ENCODE measurements around the gene CPNE8.

The CPNE8 gene

GRCh38 chr12:38691164-38691563 lies 214.2 kb downstream of the CPNE8 start:
- H3K4me1 ChIP-seq (ENCODE audit: control insufficient read depth, insufficient read depth, low read length, poor library complexity, severe bottlenecking) = no peaks in the 10 kb centered on the region
- H3K36me3 ChIP-seq (ENCODE audit: control insufficient read depth, insufficient read depth, low read length) = no peaks in the 10 kb centered on the region
- WGBS, 2 experiments (ENCODE audit: insufficient coverage in 2 of 2) = no CpG with 5 or more reads among the region's 2 CpGs
- no peaks in the 10 kb centered on the region for H3K9me3 ChIP-seq (ENCODE audit: control insufficient read depth, low read length)
- H3K27ac ChIP-seq (ENCODE audit: low read depth, low read length, severe bottlenecking) = no peak overlapping the region
- no peak overlapping the region for H3K4me3 ChIP-seq (ENCODE audit: extremely low read depth, insufficient read depth, low read length, poor library complexity, severe bottlenecking)

GRCh38 chr12:38690646-38691045 lies 214.7 kb downstream of the CPNE8 start:
- H3K36me3 ChIP-seq (ENCODE audit: control insufficient read depth, insufficient read depth, low read length) = no peaks in the 10 kb centered on the region
- no peaks in the 10 kb centered on the region for H3K9me3 ChIP-seq (ENCODE audit: control insufficient read depth, low read length)
- no peak overlapping the region for H3K4me3 ChIP-seq (ENCODE audit: extremely low read depth, insufficient read depth, low read length, poor library complexity, severe bottlenecking)
- H3K4me1 ChIP-seq (ENCODE audit: control insufficient read depth, insufficient read depth, low read length, poor library complexity, severe bottlenecking) = no peaks in the 10 kb centered on the region
- no peak overlapping the region for H3K27ac ChIP-seq (ENCODE audit: low read depth, low read length, severe bottlenecking)

GRCh38 chr12:38689704-38690103 lies 215.7 kb downstream of the CPNE8 start:
- no peaks in the 10 kb centered on the region for H3K36me3 ChIP-seq (ENCODE audit: control insufficient read depth, insufficient read depth, low read length)
- 92% methylated on average over 2 of the region's 5 CpGs; no CpG with 5 or more reads in 1 of the 2 experiments for WGBS, 2 experiments (ENCODE audit: insufficient coverage in 2 of 2)
- H3K9me3 ChIP-seq (ENCODE audit: control insufficient read depth, low read length) = no peaks in the 10 kb centered on the region
- H3K27ac ChIP-seq (ENCODE audit: low read depth, low read length, severe bottlenecking) = no peak overlapping the region
- no peak overlapping the region for H3K4me3 ChIP-seq (ENCODE audit: extremely low read depth, insufficient read depth, low read length, poor library complexity, severe bottlenecking)
- no peaks in the 10 kb centered on the region for H3K4me1 ChIP-seq (ENCODE audit: control insufficient read depth, insufficient read depth, low read length, poor library complexity, severe bottlenecking)

- no peak overlapping the region for H3K4me3 ChIP-seq (ENCODE audit: extremely low read depth, insufficient read depth, low read length, poor library complexity, severe bottlenecking)
- H3K36me3 ChIP-seq (ENCODE audit: control insufficient read depth, insufficient read depth, low read length) = no peaks in the 10 kb centered on the region
- no peak overlapping the region for H3K27ac ChIP-seq (ENCODE audit: low read depth, low read length, severe bottlenecking)
- H3K4me1 ChIP-seq (ENCODE audit: control insufficient read depth, insufficient read depth, low read length, poor library complexity, severe bottlenecking) = no peaks in the 10 kb centered on the region
- H3K9me3 ChIP-seq (ENCODE audit: control insufficient read depth, low read length) = no peaks in the 10 kb centered on the region
- no CpG with 5 or more reads among the region's 1 CpG for WGBS, 2 experiments (ENCODE audit: insufficient coverage in 2 of 2)
Measured at GRCh38 chr12:38689195-38689594, 216.2 kb downstream of the CPNE8 start.

- 86 to 92% methylated on average over 1 of the region's 2 CpGs for WGBS, 2 experiments (ENCODE audit: insufficient coverage in 2 of 2)
Measured at GRCh38 chr12:38682521-38682920, 222.9 kb downstream of the CPNE8 start.

GRCh38 chr12:38669530-38669929 lies 235.9 kb downstream of the CPNE8 start:
- H3K9me3 ChIP-seq (ENCODE audit: control insufficient read depth, low read length) = no peaks in the 10 kb centered on the region
- H3K27ac ChIP-seq (ENCODE audit: low read depth, low read length, severe bottlenecking) = peak overlapping the region; percentile 4
- H3K4me1 ChIP-seq (ENCODE audit: control insufficient read depth, insufficient read depth, low read length, poor library complexity, severe bottlenecking) = no peaks in the 10 kb centered on the region
- no peaks in the 10 kb centered on the region for H3K36me3 ChIP-seq (ENCODE audit: control insufficient read depth, insufficient read depth, low read length)
- WGBS, 2 experiments (ENCODE audit: insufficient coverage in 2 of 2) = 67% methylated on average over 1 of the region's 2 CpGs; no CpG with 5 or more reads in 1 of the 2 experiments
- no peak overlapping the region for H3K4me3 ChIP-seq (ENCODE audit: extremely low read depth, insufficient read depth, low read length, poor library complexity, severe bottlenecking)

More at GRCh38 chr12:38682521-38682920, 222.9 kb downstream of the CPNE8 start:
- Histone ChIP-seq H3K36me3 (ENCODE audit: control insufficient read depth, insufficient read depth, low read length) (no peaks in the 10 kb centered on the region), H3K4me1 (ENCODE audit: control insufficient read depth, insufficient read depth, low read length, poor library complexity, severe bottlenecking) (no peaks in the 10 kb centered on the region), H3K9me3 (ENCODE audit: control insufficient read depth, low read length) (no peaks in the 10 kb centered on the region), H3K27ac (ENCODE audit: low read depth, low read length, severe bottlenecking) (no peak overlapping the region), H3K4me3 (ENCODE audit: extremely low read depth, insufficient read depth, low read length, poor library complexity, severe bottlenecking) (no peak overlapping the region)

DNA sequence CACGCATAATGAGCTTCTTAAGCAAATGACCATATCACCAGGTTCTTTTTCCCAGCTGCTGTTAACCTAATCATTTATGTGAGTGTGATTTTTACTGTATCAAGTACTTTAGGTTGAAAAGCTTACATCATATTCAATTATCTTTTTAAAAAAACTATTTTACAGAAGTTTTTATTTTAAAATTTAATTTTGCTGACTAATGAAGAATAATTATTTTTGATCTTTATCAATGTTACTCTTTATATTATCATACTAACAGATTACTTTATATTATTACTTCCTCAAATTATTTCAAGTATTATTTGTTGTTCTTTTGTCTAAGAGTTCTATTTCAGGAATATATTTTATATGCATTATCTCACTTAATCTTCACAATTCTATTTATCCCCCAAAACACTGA lies 236.3 kb downstream of the CPNE8 start:
- peak overlapping the region; percentile 4 for H3K27ac ChIP-seq (ENCODE audit: low read depth, low read length, severe bottlenecking)
- WGBS, 2 experiments (ENCODE audit: insufficient coverage in 2 of 2) = no CpG with 5 or more reads among the region's 1 CpG
- no peaks in the 10 kb centered on the region for H3K4me1 ChIP-seq (ENCODE audit: control insufficient read depth, insufficient read depth, low read length, poor library complexity, severe bottlenecking)
- H3K4me3 ChIP-seq (ENCODE audit: extremely low read depth, insufficient read depth, low read length, poor library complexity, severe bottlenecking) = no peak overlapping the region
- no peaks in the 10 kb centered on the region for H3K9me3 ChIP-seq (ENCODE audit: control insufficient read depth, low read length)
- no peaks in the 10 kb centered on the region for H3K36me3 ChIP-seq (ENCODE audit: control insufficient read depth, insufficient read depth, low read length)

GRCh38 chr12:38666425-38666824 lies 239.0 kb downstream of the CPNE8 start:
- Histone ChIP-seq H3K4me1 (ENCODE audit: control insufficient read depth, insufficient read depth, low read length, poor library complexity, severe bottlenecking) (no peaks in the 10 kb centered on the region), H3K9me3 (ENCODE audit: control insufficient read depth, low read length) (no peaks in the 10 kb centered on the region), H3K36me3 (ENCODE audit: control insufficient read depth, insufficient read depth, low read length) (no peaks in the 10 kb centered on the region), H3K4me3 (ENCODE audit: extremely low read depth, insufficient read depth, low read length, poor library complexity, severe bottlenecking) (no peak overlapping the region), H3K27ac (ENCODE audit: low read depth, low read length, severe bottlenecking) (no peak overlapping the region)
- WGBS, 2 experiments (ENCODE audit: insufficient coverage in 2 of 2) = 86 to 90% methylated on average over 5 of the region's 6 CpGs

DNA sequence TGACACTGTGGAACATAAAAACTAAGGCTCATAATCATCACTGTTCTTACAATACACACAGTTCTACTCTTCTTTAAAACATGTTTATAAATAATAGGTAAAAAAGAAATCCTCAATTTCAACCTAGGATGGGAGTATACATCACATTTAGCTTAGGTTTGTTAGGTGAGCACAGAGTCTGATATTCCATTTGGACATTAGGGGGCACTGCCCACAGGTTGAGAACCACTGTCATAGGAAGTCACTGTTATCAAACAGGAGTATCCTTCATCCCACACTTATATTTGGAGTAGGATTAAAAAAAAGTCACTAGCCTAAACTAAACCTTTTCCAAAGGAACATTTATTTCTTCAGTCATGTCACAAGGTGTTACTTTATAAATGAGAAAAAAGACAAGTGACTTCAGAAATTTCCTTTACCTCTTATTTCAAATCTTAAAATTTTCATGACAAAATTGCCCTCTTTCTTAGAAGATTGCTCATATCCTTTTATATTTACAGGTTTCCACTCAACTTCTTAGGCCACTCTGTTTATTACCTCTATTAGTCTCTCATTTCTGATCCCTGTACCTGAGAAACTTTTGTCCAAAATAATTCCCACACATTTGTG lies 240.6 kb downstream of the CPNE8 start:
- Histone ChIP-seq H3K27ac (ENCODE audit: low read depth, low read length, severe bottlenecking) (no peak overlapping the region), H3K4me3 (ENCODE audit: extremely low read depth, insufficient read depth, low read length, poor library complexity, severe bottlenecking) (no peak overlapping the region), H3K9me3 (ENCODE audit: control insufficient read depth, low read length) (no peaks in the 10 kb centered on the region), H3K4me1 (ENCODE audit: control insufficient read depth, insufficient read depth, low read length, poor library complexity, severe bottlenecking) (no peaks in the 10 kb centered on the region), H3K36me3 (ENCODE audit: control insufficient read depth, insufficient read depth, low read length) (no peaks in the 10 kb centered on the region)

DNA sequence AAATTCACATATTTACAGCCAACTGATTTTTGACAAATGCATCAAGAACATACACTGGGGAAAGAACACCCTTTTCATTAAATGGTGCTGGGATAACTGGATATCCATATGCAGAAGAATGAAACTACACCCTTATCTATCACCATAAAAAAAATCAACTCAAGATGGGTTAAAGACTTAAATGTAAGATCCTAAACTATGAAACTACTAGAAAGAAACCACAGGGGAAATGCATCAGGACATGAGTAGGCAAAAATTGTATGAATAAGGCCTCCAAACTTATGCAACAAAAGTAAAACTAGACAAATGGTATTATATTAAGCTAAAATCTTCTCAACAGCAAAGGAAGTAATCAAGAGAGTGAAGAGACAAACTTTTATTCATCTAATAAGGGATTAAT lies 242.6 kb downstream of the CPNE8 start:
- H3K36me3 ChIP-seq (ENCODE audit: control insufficient read depth, insufficient read depth, low read length) = no peaks in the 10 kb centered on the region
- no peaks in the 10 kb centered on the region for H3K4me1 ChIP-seq (ENCODE audit: control insufficient read depth, insufficient read depth, low read length, poor library complexity, severe bottlenecking)
- H3K27ac ChIP-seq (ENCODE audit: low read depth, low read length, severe bottlenecking) = no peak overlapping the region
- no peaks in the 10 kb centered on the region for H3K9me3 ChIP-seq (ENCODE audit: control insufficient read depth, low read length)
- H3K4me3 ChIP-seq (ENCODE audit: extremely low read depth, insufficient read depth, low read length, poor library complexity, severe bottlenecking) = no peak overlapping the region

GRCh38 chr12:38653650-38654049 lies 251.7 kb downstream of the CPNE8 start:
- Histone ChIP-seq H3K36me3 (ENCODE audit: control insufficient read depth, insufficient read depth, low read length) (no peaks in the 10 kb centered on the region), H3K9me3 (ENCODE audit: control insufficient read depth, low read length) (no peaks in the 10 kb centered on the region), H3K4me1 (ENCODE audit: control insufficient read depth, insufficient read depth, low read length, poor library complexity, severe bottlenecking) (no peaks in the 10 kb centered on the region), H3K27ac (ENCODE audit: low read depth, low read length, severe bottlenecking) (no peak overlapping the region), H3K4me3 (ENCODE audit: extremely low read depth, insufficient read depth, low read length, poor library complexity, severe bottlenecking) (no peak overlapping the region)
- WGBS, 2 experiments (ENCODE audit: insufficient coverage in 2 of 2) = 80% methylated on average over 1 of the region's 2 CpGs; no CpG with 5 or more reads in 1 of the 2 experiments
